Effector memory CD8-positive, alpha-beta T cell (primary cell): ENCODE measurements around the gene FCRL3.

Experiments
- ATAC-seq: fragments of 150-1000 bp; cut with Tn5 transposase; replicated peaks from 2 replicates; pipeline ENCODE4 v1.10.0; 2021; ENCODE audit warnings: mild to moderate bottlenecking, moderate library complexity
- DNase-seq, 3 experiments: peaks; one replicate each; pipeline ENCODE4 v3.0.0; 2021
- H3K27ac Mint-ChIP-seq, 2 donors: one replicate each; pipeline ENCODE4 v1.8.0; 2022; ENCODE audit warnings: mild to moderate bottlenecking in 2 of 2, mixed read lengths in 2 of 2, moderate library complexity in 2 of 2
- H3K27me3 Mint-ChIP-seq, 2 donors: one replicate each; pipeline ENCODE4 v1.8.0; 2022; ENCODE audit warnings: mixed read lengths in 2 of 2
- H3K36me3 Mint-ChIP-seq: one replicate; pipeline ENCODE4 v1.8.0; 2022; ENCODE audit warnings: mild to moderate bottlenecking, moderate library complexity, mixed read lengths; ENCODE audit not compliant: insufficient read depth
- H3K4me1 Mint-ChIP-seq, 2 donors: one replicate each; pipeline ENCODE4 v1.8.0; 2022; ENCODE audit warnings: low read depth in 2 of 2, mixed read lengths in 2 of 2
- H3K4me3 Mint-ChIP-seq, 2 donors: one replicate each; pipeline ENCODE4 v1.8.0; 2022; ENCODE audit warnings: mild to moderate bottlenecking in 2 of 2, mixed read lengths in 2 of 2, moderate library complexity in 2 of 2
- H3K9me3 Mint-ChIP-seq, 2 donors: one replicate each; pipeline ENCODE4 v1.8.0; 2022; ENCODE audit warnings: mixed read lengths in 2 of 2

The FCRL3 gene

GRCh38 chr1:157703981-157704380, 3.4 kb upstream of the FCRL3 start:
- H3K27ac Mint-ChIP-seq, result peak overlapping the region in 1 of 2 donors; percentile 93

GRCh38 chr1:157702308-157702825, 1.8 kb upstream of the FCRL3 start:
- Mint-ChIP-seq H3K4me3 (peak overlapping the region in 1 of 2 donors; percentile 32), H3K4me1 (peaks cover 44 to 78% of the 10 kb centered on the region in 2 donors)

More at GRCh38 chr1:157703981-157704380, 3.4 kb upstream of the FCRL3 start:
- Mint-ChIP-seq H3K4me3 (no peak overlapping the region), H3K9me3 (peaks cover 0 to 7% of the 10 kb centered on the region in 2 donors), H3K36me3 (peaks cover 4% of the 10 kb centered on the region), H3K4me1 (peaks cover 31 to 63% of the 10 kb centered on the region in 2 donors), H3K27me3 (no peaks in the 10 kb centered on the region)
- no peak for ATAC-seq
- DNase-seq, result no peak

GRCh38 chr1:157700305-157700704, 264 bp downstream of the FCRL3 start:
- peak; percentile 4 for ATAC-seq
- no peak for DNase-seq
- Mint-ChIP-seq H3K4me1 (peaks cover 54 to 83% of the 10 kb centered on the region in 2 donors), H3K36me3 (peaks cover 9% of the 10 kb centered on the region), H3K27ac (peak overlapping the region; percentile 84 to 91), H3K27me3 (peaks cover 0 to 9% of the 10 kb centered on the region in 2 donors), H3K9me3 (no peaks in the 10 kb centered on the region), H3K4me3 (peak overlapping the region; percentile 65 to 83)

More at GRCh38 chr1:157702308-157702825, 1.8 kb upstream of the FCRL3 start:
- no peaks in the 10 kb centered on the region for H3K9me3 Mint-ChIP-seq
- peaks cover 7% of the 10 kb centered on the region for H3K36me3 Mint-ChIP-seq
- no peak for DNase-seq
- H3K27ac Mint-ChIP-seq, result peak overlapping the region; percentile 39 to 91
- H3K27me3 Mint-ChIP-seq, result peaks cover 0 to 9% of the 10 kb centered on the region in 2 donors
- peak; percentile 37 for ATAC-seq

- Mint-ChIP-seq H3K4me3 (peak overlapping the region; percentile 65 to 83), H3K27ac (peak overlapping the region; percentile 84 to 91)
- DNase-seq, result no peak
Measured at GRCh38 chr1:157697781-157698569, 2.6 kb downstream of the FCRL3 start.

GRCh38 chr1:157696966-157697628, 3.5 kb downstream of the FCRL3 start:
- H3K27ac Mint-ChIP-seq, result peak overlapping the region; percentile 84 to 91
- no peaks in the 10 kb centered on the region for H3K9me3 Mint-ChIP-seq

More at GRCh38 chr1:157697781-157698569, 2.6 kb downstream of the FCRL3 start:
- Mint-ChIP-seq H3K9me3 (no peaks in the 10 kb centered on the region), H3K27me3 (peaks cover 0 to 9% of the 10 kb centered on the region in 2 donors), H3K36me3 (peaks cover 18% of the 10 kb centered on the region), H3K4me1 (peaks cover 61 to 89% of the 10 kb centered on the region in 2 donors)
- no peak for ATAC-seq

GRCh38 chr1:157695417-157695816, 5.2 kb downstream of the FCRL3 start:
- Mint-ChIP-seq H3K27me3 (peaks cover 0 to 9% of the 10 kb centered on the region in 2 donors), H3K9me3 (no peaks in the 10 kb centered on the region), H3K36me3 (peaks cover 23% of the 10 kb centered on the region), H3K4me1 (peaks cover 49 to 79% of the 10 kb centered on the region in 2 donors), H3K4me3 (peak overlapping the region; percentile 65 to 83), H3K27ac (peak overlapping the region; percentile 84 to 91)
- ATAC-seq (peak; percentile 61), DNase-seq (peak in 1 of 3 experiments; percentile 31)

More at GRCh38 chr1:157696966-157697628, 3.5 kb downstream of the FCRL3 start:
- Mint-ChIP-seq H3K36me3 (peaks cover 18% of the 10 kb centered on the region), H3K4me1 (peaks cover 58 to 82% of the 10 kb centered on the region in 2 donors), H3K27me3 (peaks cover 0 to 9% of the 10 kb centered on the region in 2 donors), H3K4me3 (peak overlapping the region; percentile 65 to 83)
- DNase-seq, result peak in 1 of 3 experiments; percentile 26
- peak; percentile 23 for ATAC-seq

GRCh38 chr1:157691285-157691920, 9.2 kb downstream of the FCRL3 start:
- H3K27ac Mint-ChIP-seq, result peak overlapping the region in 1 of 2 donors; percentile 58
- H3K4me1 Mint-ChIP-seq, result peaks cover 30 to 74% of the 10 kb centered on the region in 2 donors
- H3K9me3 Mint-ChIP-seq, result no peaks in the 10 kb centered on the region
- DNase-seq (no peak), ATAC-seq (no peak)
- peaks cover 24% of the 10 kb centered on the region for H3K36me3 Mint-ChIP-seq
- peak overlapping the region in 1 of 2 donors; percentile 31 for H3K4me3 Mint-ChIP-seq
- H3K27me3 Mint-ChIP-seq, result no peaks in the 10 kb centered on the region

- Mint-ChIP-seq H3K4me3 (no peak overlapping the region), H3K9me3 (no peaks in the 10 kb centered on the region), H3K4me1 (peaks cover 10 to 38% of the 10 kb centered on the region in 2 donors), H3K36me3 (peaks cover 21% of the 10 kb centered on the region), H3K27me3 (no peaks in the 10 kb centered on the region), H3K27ac (no peak overlapping the region)
- DNase-seq (no peak), ATAC-seq (no peak)
Measured at GRCh38 chr1:157682710-157683437, 17.7 kb downstream of the FCRL3 start.

- peak overlapping the region in 1 of 2 donors; percentile 22 for H3K27ac Mint-ChIP-seq
- ATAC-seq, result no peak
- H3K36me3 Mint-ChIP-seq, result peaks cover 17% of the 10 kb centered on the region
- H3K4me1 Mint-ChIP-seq, result peaks cover 0 to 17% of the 10 kb centered on the region in 2 donors
- no peak overlapping the region for H3K4me3 Mint-ChIP-seq
- no peak for DNase-seq
- H3K9me3 Mint-ChIP-seq, result peaks cover 0 to 3% of the 10 kb centered on the region in 2 donors
- no peaks in the 10 kb centered on the region for H3K27me3 Mint-ChIP-seq
Measured at GRCh38 chr1:157678721-157679120, 21.8 kb downstream of the FCRL3 start.

- Mint-ChIP-seq H3K4me1 (peaks cover 0 to 4% of the 10 kb centered on the region in 2 donors), H3K4me3 (no peak overlapping the region), H3K9me3 (peaks cover 3 to 9% of the 10 kb centered on the region in 2 donors), H3K27me3 (no peaks in the 10 kb centered on the region), H3K36me3 (peaks cover 7% of the 10 kb centered on the region), H3K27ac (no peak overlapping the region)
- DNase-seq, result no peak
- ATAC-seq, result no peak
Measured at GRCh38 chr1:157673008-157673407, 27.6 kb downstream of the FCRL3 start.

- Mint-ChIP-seq H3K27me3 (no peaks in the 10 kb centered on the region), H3K36me3 (peaks cover 6% of the 10 kb centered on the region), H3K9me3 (peaks cover 3 to 9% of the 10 kb centered on the region in 2 donors), H3K27ac (no peak overlapping the region), H3K4me1 (peaks cover 0 to 4% of the 10 kb centered on the region in 2 donors), H3K4me3 (no peak overlapping the region)
- no peak for DNase-seq
- ATAC-seq, result no peak
Measured at GRCh38 chr1:157671895-157672294, 28.7 kb downstream of the FCRL3 start.

GRCh38 chr1:157659576-157660247, 40.9 kb downstream of the FCRL3 start:
- peaks cover 4 to 5% of the 10 kb centered on the region in 2 donors for H3K4me1 Mint-ChIP-seq
- H3K9me3 Mint-ChIP-seq, result no peaks in the 10 kb centered on the region
- H3K4me3 Mint-ChIP-seq, result no peak overlapping the region
- no peak for DNase-seq
- peak; percentile 46 for ATAC-seq
- H3K27ac Mint-ChIP-seq, result no peak overlapping the region
- no peaks in the 10 kb centered on the region for H3K36me3 Mint-ChIP-seq
- peaks cover 0 to 9% of the 10 kb centered on the region in 2 donors for H3K27me3 Mint-ChIP-seq
